Endothelial cell of umbilical vein (primary cell): Measurements from ENCODE around the gene MINPP1.

ENCODE experiments used
- CTCF ChIP-seq, 2 donors: IDR thresholded peaks; 1 replicate in 1 of 2; 2 replicates in 1 of 2; pipeline ENCODE4 v1.5.1; 2011; ENCODE audit warnings: low read length in 2 of 2, mild to moderate bottlenecking in 2 of 2, moderate library complexity in 2 of 2, control low read depth in 1 of 2, inconsistent platforms in 1 of 2, low read depth in 1 of 2; ENCODE audit not compliant: insufficient read depth in 1 of 2; ENCODE audit errors: extremely low read depth in 1 of 2
- EZH2 ChIP-seq: IDR thresholded peaks from 2 replicates; pipeline ENCODE4 v1.6.1; 2012; ENCODE audit warnings: borderline replicate concordance, low read depth, mild to moderate bottlenecking, moderate library complexity, low read length, inconsistent platforms; ENCODE audit not compliant: severe bottlenecking
- FOS ChIP-seq: IDR thresholded peaks from 2 replicates; pipeline ENCODE4 v1.6.1; 2011; ENCODE audit warnings: mild to moderate bottlenecking, low read length, moderate library complexity, borderline replicate concordance; ENCODE audit not compliant: insufficient read depth
- GATA2 ChIP-seq: IDR thresholded peaks from 2 replicates; pipeline ENCODE4 v1.7.0; 2011; ENCODE audit warnings: low read depth, mild to moderate bottlenecking, moderate library complexity, mixed read lengths, low read length; ENCODE audit not compliant: insufficient read length, insufficient read depth
- JUN ChIP-seq: IDR thresholded peaks from 2 replicates; pipeline ENCODE4 v1.6.1; 2011; ENCODE audit warnings: borderline replicate concordance, low read depth; ENCODE audit not compliant: insufficient read length, insufficient read depth
- MAX ChIP-seq: IDR thresholded peaks from 2 replicates; pipeline ENCODE4 v1.6.1; 2011; ENCODE audit not compliant: insufficient read depth, insufficient read length
- MYC ChIP-seq: IDR thresholded peaks from one replicate; pipeline ENCODE4 v1.6.1; 2011; ENCODE audit warnings: mild to moderate bottlenecking, low read depth, low read length
- POLR2A ChIP-seq: IDR thresholded peaks from 2 replicates; pipeline ENCODE4 v1.6.1; 2012; ENCODE audit warnings: low read depth, mild to moderate bottlenecking, control low read depth, low read length
- POLR2AphosphoS5 ChIP-seq: IDR thresholded peaks from 2 replicates; pipeline ENCODE4 v1.6.1; 2012; ENCODE audit warnings: low read depth, mild to moderate bottlenecking, control low read depth, low read length, moderate library complexity; ENCODE audit not compliant: insufficient read depth

GRCh38 chr10:87580016-87580415 lies 75.3 kb downstream of the MINPP1 start:
- TF ChIP-seq CTCF (IDR thresholded peaks at IDR 0.05; ENCODE audit: extremely low read depth in 1 of 2, insufficient read depth in 1 of 2, low read depth in 1 of 2, low read length in 2 of 2) (no peak), POLR2A (no peak), POLR2AphosphoS5 (no peak), EZH2 (no peak), JUN (no peak), MAX (no peak), MYC (no peak), GATA2 (no peak), FOS (no peak)
